ENCODE data around the gene PHF19.

GRCh38 chr9:120899490-120900068 is 22.6 kb upstream of the PHF19 start:
- TF ChIP-seq CTCF (IDR thresholded peaks at IDR 0.05; ENCODE audit: low read depth, low read length, poor library complexity, severe bottlenecking), result no peak
- TF ChIP-seq EZH2phosphoT487 (IDR thresholded peaks at IDR 0.05; ENCODE audit: borderline replicate concordance, low read length), result no peak

Data from DOHH2 (cell line).